ENCODE measurements around the gene GSTO1.

Gene GSTO1

DNA sequence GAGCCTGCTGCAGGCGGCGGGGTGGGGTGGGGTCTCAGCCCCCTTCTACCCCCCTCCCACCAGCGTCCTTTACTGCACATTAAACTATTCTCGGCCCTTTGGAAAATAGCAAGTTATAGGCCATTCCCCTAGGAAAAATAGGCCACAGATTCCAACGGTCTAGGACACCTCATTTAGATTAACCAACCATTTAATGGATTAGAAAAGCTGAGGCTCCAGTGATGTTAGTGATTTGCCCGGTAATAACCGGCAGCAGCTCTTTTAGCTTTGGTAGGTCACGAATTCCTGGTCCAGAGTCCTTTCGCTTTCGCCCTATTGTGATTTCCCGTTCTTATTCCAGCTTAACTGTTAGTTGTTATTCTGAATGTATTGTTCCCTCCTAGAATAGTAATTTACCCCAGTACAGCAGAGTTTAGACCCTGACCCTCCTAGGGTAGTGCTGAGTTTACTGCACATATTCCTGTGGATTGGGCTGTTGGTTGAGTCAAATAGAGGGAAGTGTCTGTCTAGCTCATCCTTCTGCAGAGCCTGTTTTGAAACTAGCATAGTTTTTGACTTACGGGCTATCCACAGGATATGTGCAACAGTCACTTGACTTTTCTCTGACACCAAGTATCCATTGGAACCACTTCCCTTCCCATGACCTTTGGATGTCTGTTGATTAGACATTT, 754 bp downstream of the GSTO1 start (continued):
- TF ChIP-seq, protein P1, sequence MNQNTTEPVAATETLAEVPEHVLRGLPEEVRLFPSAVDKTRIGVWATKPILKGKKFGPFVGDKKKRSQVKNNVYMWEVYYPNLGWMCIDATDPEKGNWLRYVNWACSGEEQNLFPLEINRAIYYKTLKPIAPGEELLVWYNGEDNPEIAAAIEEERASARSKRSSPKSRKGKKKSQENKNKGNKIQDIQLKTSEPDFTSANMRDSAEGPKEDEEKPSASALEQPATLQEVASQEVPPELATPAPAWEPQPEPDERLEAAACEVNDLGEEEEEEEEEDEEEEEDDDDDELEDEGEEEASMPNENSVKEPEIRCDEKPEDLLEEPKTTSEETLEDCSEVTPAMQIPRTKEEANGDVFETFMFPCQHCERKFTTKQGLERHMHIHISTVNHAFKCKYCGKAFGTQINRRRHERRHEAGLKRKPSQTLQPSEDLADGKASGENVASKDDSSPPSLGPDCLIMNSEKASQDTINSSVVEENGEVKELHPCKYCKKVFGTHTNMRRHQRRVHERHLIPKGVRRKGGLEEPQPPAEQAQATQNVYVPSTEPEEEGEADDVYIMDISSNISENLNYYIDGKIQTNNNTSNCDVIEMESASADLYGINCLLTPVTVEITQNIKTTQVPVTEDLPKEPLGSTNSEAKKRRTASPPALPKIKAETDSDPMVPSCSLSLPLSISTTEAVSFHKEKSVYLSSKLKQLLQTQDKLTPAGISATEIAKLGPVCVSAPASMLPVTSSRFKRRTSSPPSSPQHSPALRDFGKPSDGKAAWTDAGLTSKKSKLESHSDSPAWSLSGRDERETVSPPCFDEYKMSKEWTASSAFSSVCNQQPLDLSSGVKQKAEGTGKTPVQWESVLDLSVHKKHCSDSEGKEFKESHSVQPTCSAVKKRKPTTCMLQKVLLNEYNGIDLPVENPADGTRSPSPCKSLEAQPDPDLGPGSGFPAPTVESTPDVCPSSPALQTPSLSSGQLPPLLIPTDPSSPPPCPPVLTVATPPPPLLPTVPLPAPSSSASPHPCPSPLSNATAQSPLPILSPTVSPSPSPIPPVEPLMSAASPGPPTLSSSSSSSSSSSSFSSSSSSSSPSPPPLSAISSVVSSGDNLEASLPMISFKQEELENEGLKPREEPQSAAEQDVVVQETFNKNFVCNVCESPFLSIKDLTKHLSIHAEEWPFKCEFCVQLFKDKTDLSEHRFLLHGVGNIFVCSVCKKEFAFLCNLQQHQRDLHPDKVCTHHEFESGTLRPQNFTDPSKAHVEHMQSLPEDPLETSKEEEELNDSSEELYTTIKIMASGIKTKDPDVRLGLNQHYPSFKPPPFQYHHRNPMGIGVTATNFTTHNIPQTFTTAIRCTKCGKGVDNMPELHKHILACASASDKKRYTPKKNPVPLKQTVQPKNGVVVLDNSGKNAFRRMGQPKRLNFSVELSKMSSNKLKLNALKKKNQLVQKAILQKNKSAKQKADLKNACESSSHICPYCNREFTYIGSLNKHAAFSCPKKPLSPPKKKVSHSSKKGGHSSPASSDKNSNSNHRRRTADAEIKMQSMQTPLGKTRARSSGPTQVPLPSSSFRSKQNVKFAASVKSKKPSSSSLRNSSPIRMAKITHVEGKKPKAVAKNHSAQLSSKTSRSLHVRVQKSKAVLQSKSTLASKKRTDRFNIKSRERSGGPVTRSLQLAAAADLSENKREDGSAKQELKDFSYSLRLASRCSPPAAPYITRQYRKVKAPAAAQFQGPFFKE (tag by site-specific recombination; IDR thresholded peaks at IDR 0.05; ENCODE audit: borderline replicate concordance): no peak
- TF ChIP-seq ZNF184 (tag by site-specific recombination; IDR thresholded peaks at IDR 0.05) (0 out of 2 replicates have a peak, but pooled peaks have one; percentile 6), ZNF558 (tag by site-specific recombination; IDR thresholded peaks at IDR 0.05) (no peak), KLF16 (tag by site-specific recombination; IDR thresholded peaks at IDR 0.05) (no peak), SCRT2 (tag by site-specific recombination; IDR thresholded peaks at IDR 0.05) (peak; percentile 32; the same call in 1 of the 2 replicates)

DNA sequence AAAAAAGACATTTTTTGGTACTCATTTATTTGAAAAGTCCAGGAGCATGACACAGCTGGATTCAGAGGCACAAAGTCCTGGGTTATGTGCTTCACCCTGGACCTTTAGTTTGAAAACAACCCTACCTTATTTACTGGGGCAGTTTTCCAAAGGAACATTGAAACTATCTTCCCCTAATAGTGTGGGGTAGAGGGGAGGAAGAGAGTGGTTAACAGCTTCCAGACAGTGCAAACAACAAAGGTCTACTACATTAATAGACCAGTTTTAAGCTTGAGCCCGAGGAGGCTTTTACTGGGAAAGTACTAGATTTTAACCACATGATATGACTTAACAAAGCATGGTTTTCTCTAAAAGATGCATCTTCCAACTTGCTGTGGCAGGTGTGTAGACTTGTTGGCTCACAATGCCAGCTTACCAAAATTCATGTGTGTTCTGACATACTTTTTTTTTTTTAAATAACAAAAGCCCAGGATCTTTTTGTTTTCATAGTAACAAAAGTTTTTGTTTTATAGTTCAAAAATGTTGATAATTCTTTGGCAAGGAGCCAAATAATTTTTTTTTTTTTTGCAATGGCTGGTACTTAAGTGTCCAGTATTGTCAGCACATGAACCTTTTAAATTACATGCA, 1.8 kb downstream of the GSTO1 start:
- Histone ChIP-seq H3K27ac (ENCODE audit: extremely low read depth, low read depth, low read length) (no peak overlapping the region), H3K4me3 (ENCODE audit: low read depth, low read length) (peak overlapping the region; percentile 55), H3K36me3 (ENCODE audit: control insufficient read depth in 2 of 2, insufficient read depth in 1 of 2, low read length in 2 of 2) (peaks cover 37 to 50% of the 10 kb centered on the region in 2 experiments), H3K4me1 (ENCODE audit: control insufficient read depth, insufficient read depth, low read length) (peaks cover 19% of the 10 kb centered on the region), H3K9me3 (ENCODE audit: control insufficient read depth, insufficient read depth, low read depth, low read length) (no peaks in the 10 kb centered on the region)
- POLR2A ChIA-PET: interaction anchor here (0.7 to 0.9 kb wide), 3 partner anchors 9 to 298 kb away, joined by 4 to 6 read pairs (median 6); partner anchors contain the start of gene GSTO2
- CTCF ChIA-PET: interaction anchor here (0.6 to 2.0 kb wide), 5 partner anchors 18 to 364 kb away, joined by 3 to 9 read pairs (median 3); no protein-coding TSS in a partner anchor
- TF ChIP-seq ZNF560 (tag by site-specific recombination; IDR thresholded peaks at IDR 0.05; ENCODE audit: borderline replicate concordance) (no peak), ZNF19 (tag by site-specific recombination; IDR thresholded peaks at IDR 0.05; ENCODE audit: low read depth) (no peak), ZNF510 (tag by site-specific recombination; IDR thresholded peaks at IDR 0.05; ENCODE audit: insufficient replicate concordance) (peak; percentile 36), ZNF174 (tag by site-specific recombination; IDR thresholded peaks at IDR 0.05) (no peak), ZNF350 (tag by site-specific recombination; IDR thresholded peaks at IDR 0.05) (peak; percentile 44; the same call in 1 of the 2 replicates), ZFHX2 (tag by site-specific recombination; conservative IDR thresholded peaks at IDR 0.05) (no peak), ZNF133 (tag by site-specific recombination; IDR thresholded peaks at IDR 0.05) (no peak), KLF1 (tag by site-specific recombination; IDR thresholded peaks at IDR 0.05) (no peak), GLIS2 (tag by site-specific recombination; IDR thresholded peaks at IDR 0.05) (no peak), ZNF629 (tag by site-specific recombination; IDR thresholded peaks at IDR 0.05) (no peak), HOXD13 (CRISPR knock-in tag; IDR thresholded peaks at IDR 0.05; ENCODE audit: borderline replicate concordance) (no peak), ZNF530 (tag by site-specific recombination; IDR thresholded peaks at IDR 0.05; ENCODE audit: low read depth) (no peak), ZNF324 (tag by site-specific recombination; IDR thresholded peaks at IDR 0.05) (no peak), ZNF660 (tag by site-specific recombination; IDR thresholded peaks at IDR 0.05) (no peak), ZNF549 (tag by site-specific recombination; IDR thresholded peaks at IDR 0.05) (peak; percentile 64), ZBTB48 (tag by site-specific recombination; IDR thresholded peaks at IDR 0.05) (no peak), ZNF16 (tag by site-specific recombination; IDR thresholded peaks at IDR 0.05; ENCODE audit: low read depth) (no peak), ZNF335 (tag by site-specific recombination; conservative IDR thresholded peaks at IDR 0.05) (no peak)
- TF ChIP-seq, protein P2, sequence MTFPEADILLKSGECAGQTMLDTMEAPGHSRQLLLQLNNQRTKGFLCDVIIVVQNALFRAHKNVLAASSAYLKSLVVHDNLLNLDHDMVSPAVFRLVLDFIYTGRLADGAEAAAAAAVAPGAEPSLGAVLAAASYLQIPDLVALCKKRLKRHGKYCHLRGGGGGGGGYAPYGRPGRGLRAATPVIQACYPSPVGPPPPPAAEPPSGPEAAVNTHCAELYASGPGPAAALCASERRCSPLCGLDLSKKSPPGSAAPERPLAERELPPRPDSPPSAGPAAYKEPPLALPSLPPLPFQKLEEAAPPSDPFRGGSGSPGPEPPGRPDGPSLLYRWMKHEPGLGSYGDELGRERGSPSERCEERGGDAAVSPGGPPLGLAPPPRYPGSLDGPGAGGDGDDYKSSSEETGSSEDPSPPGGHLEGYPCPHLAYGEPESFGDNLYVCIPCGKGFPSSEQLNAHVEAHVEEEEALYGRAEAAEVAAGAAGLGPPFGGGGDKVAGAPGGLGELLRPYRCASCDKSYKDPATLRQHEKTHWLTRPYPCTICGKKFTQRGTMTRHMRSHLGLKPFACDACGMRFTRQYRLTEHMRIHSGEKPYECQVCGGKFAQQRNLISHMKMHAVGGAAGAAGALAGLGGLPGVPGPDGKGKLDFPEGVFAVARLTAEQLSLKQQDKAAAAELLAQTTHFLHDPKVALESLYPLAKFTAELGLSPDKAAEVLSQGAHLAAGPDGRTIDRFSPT (tag by site-specific recombination; IDR thresholded peaks at IDR 0.05): no peak
- TF ChIP-seq, protein P3, sequence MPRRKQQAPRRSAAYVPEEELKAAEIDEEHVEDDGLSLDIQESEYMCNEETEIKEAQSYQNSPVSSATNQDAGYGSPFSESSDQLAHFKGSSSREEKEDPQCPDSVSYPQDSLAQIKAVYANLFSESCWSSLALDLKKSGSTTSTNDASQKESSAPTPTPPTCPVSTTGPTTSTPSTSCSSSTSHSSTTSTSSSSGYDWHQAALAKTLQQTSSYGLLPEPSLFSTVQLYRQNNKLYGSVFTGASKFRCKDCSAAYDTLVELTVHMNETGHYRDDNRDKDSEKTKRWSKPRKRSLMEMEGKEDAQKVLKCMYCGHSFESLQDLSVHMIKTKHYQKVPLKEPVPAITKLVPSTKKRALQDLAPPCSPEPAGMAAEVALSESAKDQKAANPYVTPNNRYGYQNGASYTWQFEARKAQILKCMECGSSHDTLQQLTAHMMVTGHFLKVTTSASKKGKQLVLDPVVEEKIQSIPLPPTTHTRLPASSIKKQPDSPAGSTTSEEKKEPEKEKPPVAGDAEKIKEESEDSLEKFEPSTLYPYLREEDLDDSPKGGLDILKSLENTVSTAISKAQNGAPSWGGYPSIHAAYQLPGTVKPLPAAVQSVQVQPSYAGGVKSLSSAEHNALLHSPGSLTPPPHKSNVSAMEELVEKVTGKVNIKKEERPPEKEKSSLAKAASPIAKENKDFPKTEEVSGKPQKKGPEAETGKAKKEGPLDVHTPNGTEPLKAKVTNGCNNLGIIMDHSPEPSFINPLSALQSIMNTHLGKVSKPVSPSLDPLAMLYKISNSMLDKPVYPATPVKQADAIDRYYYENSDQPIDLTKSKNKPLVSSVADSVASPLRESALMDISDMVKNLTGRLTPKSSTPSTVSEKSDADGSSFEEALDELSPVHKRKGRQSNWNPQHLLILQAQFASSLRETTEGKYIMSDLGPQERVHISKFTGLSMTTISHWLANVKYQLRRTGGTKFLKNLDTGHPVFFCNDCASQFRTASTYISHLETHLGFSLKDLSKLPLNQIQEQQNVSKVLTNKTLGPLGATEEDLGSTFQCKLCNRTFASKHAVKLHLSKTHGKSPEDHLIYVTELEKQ (tag by site-specific recombination; IDR thresholded peaks at IDR 0.05; ENCODE audit: borderline replicate concordance): no peak
